Heart right ventricle (tissue), 16 donors: ENCODE results near the gene CFAP206. TPM values are rescaled to one million over a fixed set of nuclear protein-coding genes. Genes with fewer than 3 reads are reported as not detected.
A peak's percentile ranks its signal among the peaks of the same experiment; 100 is the strongest.

Experiments
- ATAC-seq, 8 donors: fragments of 200-7000 bp; cut with Tn5 transposase; one replicate each; pipeline ENCODE4 v1.9.1; 2020; ENCODE audit warnings: mild to moderate bottlenecking in 8 of 8, moderate library complexity in 8 of 8, moderate number of reproducible peaks in 1 of 8
- DNase-seq, 2 donors: peaks; one replicate each; pipeline ENCODE4 v3.0.0-alpha.2; 2020
- H3K27ac ChIP-seq, 10 donors: fragments of 200-600 bp; sonication (generic) in 2 of 10; one replicate each; pipeline versions ENCODE4 v1.5.0 to v1.8.0; 2020 to 2022; ENCODE audit warnings: mild to moderate bottlenecking in 3 of 10
- H3K27me3 ChIP-seq, 7 donors: fragments of 200-600 bp; one replicate each; pipeline ENCODE4 v1.8.0; 2021 to 2022; ENCODE audit warnings: mild to moderate bottlenecking in 2 of 7
- H3K36me3 ChIP-seq, 9 donors: fragments of 200-600 bp; sonication (generic) in 1 of 9; one replicate each; pipeline versions ENCODE4 v1.5.0 to v1.8.0; 2020 to 2022; ENCODE audit warnings: mild to moderate bottlenecking in 2 of 9
- H3K4me1 ChIP-seq, 9 donors: fragments of 200-600 bp; sonication (generic) in 1 of 9; one replicate each; pipeline versions ENCODE4 v1.5.0 to v1.8.0; 2020 to 2022; ENCODE audit warnings: mild to moderate bottlenecking in 4 of 9
- H3K4me3 ChIP-seq, 10 donors: fragments of 200-600 bp; sonication (generic) in 2 of 10; one replicate each; pipeline versions ENCODE4 v1.5.0 to v1.8.0; 2020 to 2022; ENCODE audit warnings: mild to moderate bottlenecking in 7 of 10, moderate library complexity in 2 of 10
- H3K9me3 ChIP-seq, 11 donors: fragments of 200-600 bp in 10 of 11; sonication (generic) in 2 of 11; one replicate each; pipeline versions ENCODE4 v1.5.0 to v1.8.0; 2013 to 2022; ENCODE audit warnings: mild to moderate bottlenecking in 2 of 11, control low read depth in 1 of 11, moderate library complexity in 1 of 11
- CTCF ChIP-seq, 9 donors: fragments of 200-600 bp; sonication (generic) in 2 of 9; IDR thresholded peaks; one replicate each; pipeline versions ENCODE4 v1.5.0 to v1.8.0; 2021 to 2022; ENCODE audit warnings: antibody characterized with exemption in 9 of 9, mild to moderate bottlenecking in 5 of 9, moderate library complexity in 1 of 9
- WGBS, 2 donors: extraction: QIAGEN DNeasy Blood & Tissue Kit; methylation state at CpG; one replicate each; pipeline ENCODE4 v1.1.7; 2013; ENCODE audit warnings: inconsistent platforms in 1 of 2; 5-methylcytosine and 5-hydroxymethylcytosine counted together
- intact Hi-C, 10 donors: fragments of 100-400 bp; cut with DNase I; formaldehyde crosslinking; loops; one replicate each; pipeline versions ENCODE4 v1.11.1 to v1.14.2; 2022
- polyA plus RNA-seq, 2 donors: library from polyadenylated mRNA; stranded (reverse); fragments of 200-250 nt; gene quantifications; one replicate each; pipeline ENCODE4 v1.2.3, GENCODE V29; 2013
- total RNA-seq, 10 donors: library from RNA; stranded (reverse); fragmentation: NEBNext Ultra II Directional in 3 of 10; extraction: Animal tissue kit (Norgen Biotek cat#: 25700) in 3 of 10; gene quantifications; one replicate each; pipeline versions ENCODE4 v1.2.1 to v1.2.4, GENCODE V29; 2021 to 2023
- donor health status: Arrhythmogenic right ventricular cardiomyopathy.
- donor health status: ischemic (EF 13 %, LVEDD 7.1; RV severe dilation, severe dysfunction).
- donor health status: healthy with polysubstance abuse.
- donor health status: DM: no; HTN: yes; CAD: no.
- donor health status: DM: no; HTN: no; CAD: no.
- donor health status: ischemic (EF 25% LVEDD 6.9; RV normal size, moderate dysfunction).
- donor health status: ischemic (EF 25% LVEDD 5.7; RV mildly dilated, moderate dysfunction).
- donor health status: healthy.
- donor health status: DM: yes; HTN: yes; CAD: no.
- donor health status: Ischemic cardiomyopathy.
- donor health status: ischemic (EF 35%, LVEDD 5.7; RV mildly dilated, moderate dysfunction).
- donor health status: nonischemic (EF 11% LVEDD 7.7; RV severe dilation, severe dysfunction).
- donor health status: DM: yes; HTN: yes; CAD: no.
- donor health status: PGD.
- donor health status: ischemic (EF 29% LVEDD 5.4; RV normal size, mild dysfunction).
- donor health status: nonischemic (EF 23%, LVEDD 6.1; RV moderate dilation, normal function).

CFAP206 gene
- total and polyA plus RNA-seq, 12 donors, result 0.09 to 0.54 (median 0.28) TPM; not detected in 5

- intact Hi-C loops, result loop anchor here in 3 of 10 donors (10.0 kb wide), 4 partner anchors 397 to 1477 kb away; no protein-coding TSS in a partner anchor
- Histone ChIP-seq H3K27me3 (no peaks in the 10 kb centered on the region), H3K4me3 (no peak overlapping the region), H3K4me1 (peaks cover 0 to 3% (median 0%) of the 10 kb centered on the region in 9 donors), H3K27ac (no peak overlapping the region), H3K36me3 (no peaks in the 10 kb centered on the region), H3K9me3 (no peaks in the 10 kb centered on the region)
- TF ChIP-seq CTCF (IDR thresholded peaks at IDR 0.05), result no peak
- WGBS, 2 donors, result 64 to 95% methylated on average over 1 of the region's 1 CpG
- DNase-seq (no peak), ATAC-seq (no peak)
Measured at GRCh38 chr6:87397656-87398055, 10.1 kb upstream of the CFAP206 start.

DNA sequence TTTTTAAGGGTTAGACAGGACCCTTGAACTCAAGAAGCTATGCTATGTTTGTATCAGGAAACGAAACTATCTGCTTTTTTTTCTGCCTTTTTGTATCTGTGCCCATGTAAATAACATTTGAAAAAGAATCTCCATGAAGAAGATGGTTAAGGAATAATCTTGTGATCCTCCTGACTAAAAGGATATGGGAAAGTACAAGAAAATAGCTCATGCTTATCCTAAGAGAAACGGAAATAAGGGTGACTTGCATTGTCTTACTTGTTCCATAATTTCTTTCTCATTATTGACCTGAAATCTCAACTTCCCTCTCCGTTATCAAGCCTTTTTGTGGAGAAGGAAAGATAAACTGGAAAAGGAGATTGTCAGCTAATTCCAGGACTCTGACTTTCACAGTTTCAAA lies 5.9 kb upstream of the CFAP206 start:
- H3K36me3 ChIP-seq, result no peaks in the 10 kb centered on the region
- no peak overlapping the region for H3K27ac ChIP-seq
- DNase-seq (no peak), ATAC-seq (no peak)
- 62 to 65% methylated on average over 3 of the region's 3 CpGs for WGBS, 2 donors
- no peak overlapping the region for H3K4me3 ChIP-seq
- peaks cover 0 to under 1% (median 0%) of the 10 kb centered on the region in 9 donors for H3K4me1 ChIP-seq
- H3K9me3 ChIP-seq, result no peaks in the 10 kb centered on the region
- intact Hi-C loops, result loop anchor here in 2 of 10 donors (10.0 kb wide), 2 partner anchors 247 to 1463 kb away; partner anchors contain the start of gene ZNF292 (in 2 of the 2)
- no peaks in the 10 kb centered on the region for H3K27me3 ChIP-seq
- no peak for TF ChIP-seq CTCF (IDR thresholded peaks at IDR 0.05)

DNA sequence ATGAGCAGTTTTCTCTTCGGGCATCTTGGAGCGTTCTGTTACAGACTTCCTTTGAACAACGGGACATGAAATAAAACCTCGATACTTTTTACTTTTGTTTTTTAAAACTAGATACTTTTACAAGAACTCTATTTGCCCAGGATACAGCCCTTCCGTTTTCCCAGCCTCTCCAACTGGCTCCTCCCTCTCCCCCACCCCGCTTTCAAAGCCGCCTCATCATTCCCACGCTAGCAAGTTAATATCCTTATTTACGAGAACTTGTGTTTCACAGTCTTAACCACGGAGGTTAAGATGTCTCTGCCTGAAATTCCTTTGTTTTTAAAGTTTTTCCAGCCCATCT lies 241 bp upstream of the CFAP206 start:
- peak overlapping the region in 9 of 10 donors; percentile 71 to 88 (median 83) for H3K27ac ChIP-seq
- intact Hi-C loops, result loop anchor here in 2 of 10 donors (2.0 to 10.0 kb wide), 4 partner anchors 65 to 1457 kb away; partner anchors contain the start of genes ZNF292 (in 2 of the 2), RARS2 (in 1 of the 2) and SLC35A1 (in 1 of the 2)
- WGBS, 2 donors, result 0% methylated on average over 10 of the region's 10 CpGs

GRCh38 chr6:87408721-87409155 lies 966 bp downstream of the CFAP206 start:
- intact Hi-C loops, result loop anchor here in 2 of 10 donors (5.0 to 10.0 kb wide), 3 partner anchors 64 to 1456 kb away; partner anchors contain the start of genes ZNF292 (in 2 of the 2) and SLC35A1 (in 1 of the 2)
- Histone ChIP-seq H3K36me3 (no peaks in the 10 kb centered on the region), H3K9me3 (no peaks in the 10 kb centered on the region), H3K4me1 (peaks cover 0 to 15% (median 0%) of the 10 kb centered on the region in 9 donors), H3K27me3 (no peaks in the 10 kb centered on the region), H3K4me3 (peak overlapping the region; percentile 78 to 99 (median 90)), H3K27ac (peak overlapping the region in 9 of 10 donors; percentile 43 to 88 (median 82))
- no peak for ATAC-seq
- 43 to 46% methylated on average over 5 of the region's 5 CpGs for WGBS, 2 donors
- no peak for TF ChIP-seq CTCF (IDR thresholded peaks at IDR 0.05)
- DNase-seq, result no peak

More for the DNA sequence above, 241 bp upstream of the CFAP206 start:
- DNase-seq, result peak in 1 of 2 donors; percentile 40
- H3K27me3 ChIP-seq, result no peaks in the 10 kb centered on the region
- no peaks in the 10 kb centered on the region for H3K9me3 ChIP-seq
- peaks cover 0 to 15% (median 0%) of the 10 kb centered on the region in 9 donors for H3K4me1 ChIP-seq
- TF ChIP-seq CTCF (IDR thresholded peaks at IDR 0.05), result no peak
- H3K4me3 ChIP-seq, result peak overlapping the region; percentile 78 to 99 (median 90)
- ATAC-seq, result peak; percentile 30 to 67 (median 59)
- H3K36me3 ChIP-seq, result no peaks in the 10 kb centered on the region
